ENCODE data around the gene THADA.

- TF ChIP-seq MYC (IDR thresholded peaks at IDR 0.05; ENCODE audit: low read depth, low read length) (no peak), POLR2A (IDR thresholded peaks at IDR 0.05; ENCODE audit: low read depth, low read length) (no peak), JUN (IDR thresholded peaks at IDR 0.05; ENCODE audit: borderline replicate concordance, insufficient read depth, insufficient read length, low read depth) (no peak), CTCF (IDR thresholded peaks at IDR 0.05; ENCODE audit: extremely low read depth in 1 of 2, insufficient read depth in 1 of 2, low read depth in 1 of 2, low read length in 2 of 2) (no peak)
Observed at GRCh38 chr2:43534569-43534968, 61.3 kb downstream of the THADA start.

Measured in endothelial cell of umbilical vein (primary cell).